HCT116 (cell line): ENCODE results near the gene NT5C1A. TPM values are rescaled to one million over a fixed set of nuclear protein-coding genes. Genes with fewer than 3 reads are reported as not detected.

Experiments used
- ATAC-seq: fragments of 200-7000 bp; cut with Tn5 transposase; 2 replicates; pipeline ENCODE4 v1.9.1; 2020; ENCODE audit warnings: mild to moderate bottlenecking, moderate library complexity
- BruUV-seq: library from RNA; stranded (reverse); fragments of 400-500 nt; replicated peaks from 2 replicates; lab custom pipeline; 2021; lab: Mats Ljungman, UMichigan
- CTCF ChIA-PET: fragments of 300-600 bp; sonication (Branson Sonifier 250); formaldehyde crosslinking; loops from one replicate; lab custom pipeline; 2021; ENCODE audit warnings: antibody characterized with exemption; lab: Charles Lee
- POLR2A ChIA-PET: fragments of 300-600, 350-600 bp; sonication (Branson Sonifier 250); formaldehyde crosslinking; loops from one replicate; lab custom pipeline; 2021; ENCODE audit warnings: antibody characterized with exemption; lab: Charles Lee
- RAD21 ChIA-PET, 2 experiments: fragments of 300-600 bp; sonication (Branson Sonifier 250); formaldehyde crosslinking; loops; one replicate each; lab custom pipeline; 2023; ENCODE audit warnings: low total read pairs in 2 of 2; ENCODE audit not compliant: uncharacterized antibody in 2 of 2, unreplicated experiment in 2 of 2, low non-redundant PET in 1 of 2; lab: Charles Lee
- DNase-seq: peaks from one replicate; pipeline ENCODE4 v3.0.0-alpha.2; 2010; ENCODE audit warnings: low read depth, low spot score
- H2AFZ ChIP-seq: fragments of 200-600 bp; shearing (Covaris generic), sonication (generic); 2 replicates; pipeline ENCODE4 v1.6.1; 2017; ENCODE audit warnings: low read depth, mixed run types, mixed read lengths, antibody characterized with exemption, low read length; ENCODE audit not compliant: poor library complexity, severe bottlenecking
- H3K27ac ChIP-seq: 2 replicates; pipeline ENCODE4 v1.5.1; 2012; ENCODE audit warnings: low read depth, low read length
- H3K27me3 ChIP-seq: fragments of 200-600 bp; sonication (generic); 2 replicates; pipeline ENCODE4 v1.6.1; 2016; ENCODE audit warnings: mixed run types, low read length, mixed read lengths; ENCODE audit not compliant: insufficient read depth
- H3K36me3 ChIP-seq, 2 experiments: fragments of 200-500 bp in 1 of 2; fragments of 200-600 bp in 1 of 2; sonication (Bioruptor generic) in 1 of 2; sonication (generic) in 1 of 2; 2 replicates each; pipeline versions ENCODE4 v1.5.1 to v1.6.1; 2014 to 2016; ENCODE audit warnings: low read length in 2 of 2, inconsistent platforms in 1 of 2, mixed read lengths in 1 of 2, mixed run types in 1 of 2; ENCODE audit not compliant: insufficient read depth in 2 of 2, control insufficient read depth in 1 of 2
- H3K4me1 ChIP-seq, 2 experiments: fragments of 200-600 bp in 1 of 2; sonication (generic) in 1 of 2; 2 replicates each; pipeline versions ENCODE4 v1.5.1 to v1.6.1; 2012 to 2017; ENCODE audit warnings: low read length in 2 of 2, inconsistent platforms in 1 of 2, mild to moderate bottlenecking in 1 of 2, mixed read lengths in 1 of 2, mixed run types in 1 of 2, moderate library complexity in 1 of 2; ENCODE audit not compliant: insufficient read depth in 2 of 2, control insufficient read depth in 1 of 2
- H3K4me2 ChIP-seq: fragments of 200-600 bp; sonication (generic); 2 replicates; pipeline ENCODE4 v1.6.1; 2017; ENCODE audit warnings: mixed run types, low read length, mixed read lengths
- H3K4me3 ChIP-seq, 2 experiments: fragments of 200-600 bp in 1 of 2; sonication (generic) in 1 of 2; replicated peaks in 1 of 2; 2 replicates each; pipeline ENCODE4 v1.5.1; 2011 to 2016; ENCODE audit warnings: low read length in 2 of 2, control low read depth in 1 of 2, low read depth in 1 of 2, mild to moderate bottlenecking in 1 of 2, mixed read lengths in 1 of 2, mixed run types in 1 of 2
- H3K79me2 ChIP-seq: fragments of 200-600 bp; sonication (generic); 2 replicates; pipeline ENCODE4 v1.6.1; 2017; ENCODE audit warnings: mild to moderate bottlenecking, mixed run types, low read length, moderate library complexity, mixed read lengths; ENCODE audit not compliant: insufficient read depth
- H3K9ac ChIP-seq: fragments of 200-600 bp; sonication (generic); 2 replicates; pipeline ENCODE4 v1.6.1; 2016; ENCODE audit warnings: low read length, mixed read lengths
- H3K9me2 ChIP-seq: fragments of 200-600 bp; sonication (generic), shearing (Covaris generic); 2 replicates; pipeline ENCODE4 v1.6.1; 2017; ENCODE audit warnings: mixed run types, mild to moderate bottlenecking, moderate library complexity; ENCODE audit not compliant: insufficient read depth
- H3K9me3 ChIP-seq, 2 experiments: fragments of 200-500 bp in 1 of 2; fragments of 200-600 bp in 1 of 2; sonication (Bioruptor generic) in 1 of 2; sonication (generic) in 1 of 2; 2 replicates each; pipeline ENCODE4 v1.6.1; 2014 to 2017; ENCODE audit warnings: low read length in 2 of 2, mixed read lengths in 2 of 2, inconsistent platforms in 1 of 2, low read depth in 1 of 2, mild to moderate bottlenecking in 1 of 2, mixed run types in 1 of 2, moderate library complexity in 1 of 2; ENCODE audit not compliant: control insufficient read depth in 1 of 2, insufficient read depth in 1 of 2
- H4K20me1 ChIP-seq: fragments of 200-600 bp; sonication (generic), shearing (Covaris generic); 2 replicates; pipeline ENCODE4 v1.6.1; 2017; ENCODE audit warnings: mixed run types, mild to moderate bottlenecking, moderate library complexity; ENCODE audit not compliant: insufficient read depth
- CBX3 ChIP-seq: IDR thresholded peaks from 2 replicates; pipeline ENCODE4 v1.6.1; 2012; ENCODE audit warnings: low read depth
- EZH2 ChIP-seq: fragments of 200-600 bp; sonication (generic); IDR thresholded peaks from 2 replicates; pipeline ENCODE4 v1.6.1; 2017; ENCODE audit warnings: antibody characterized with exemption, mixed run types
- FOSL1 ChIP-seq: IDR thresholded peaks from 2 replicates; pipeline ENCODE4 v1.6.1; 2012; ENCODE audit warnings: low read depth
- JUND ChIP-seq: IDR thresholded peaks from 2 replicates; pipeline ENCODE4 v1.6.1; 2012
- POLR2AphosphoS5 ChIP-seq: IDR thresholded peaks from 2 replicates; pipeline ENCODE4 v1.6.1; 2011; ENCODE audit warnings: mild to moderate bottlenecking, low read depth, low read length, moderate library complexity
- SIN3A ChIP-seq: IDR thresholded peaks from 2 replicates; pipeline ENCODE4 v1.6.1; 2012; ENCODE audit warnings: low read depth
- SP1 ChIP-seq: IDR thresholded peaks from 2 replicates; pipeline ENCODE4 v1.6.1; 2012; ENCODE audit warnings: low read depth
- SRF ChIP-seq: IDR thresholded peaks from 2 replicates; pipeline ENCODE4 v1.6.1; 2012; ENCODE audit warnings: low read depth
- TCF7L2 ChIP-seq: IDR thresholded peaks from 2 replicates; pipeline ENCODE4 v1.7.0; 2011; ENCODE audit warnings: borderline replicate concordance, inconsistent platforms; ENCODE audit not compliant: insufficient read depth, insufficient read length; ENCODE audit errors: extremely low read depth
- YY1 ChIP-seq: IDR thresholded peaks from 2 replicates; pipeline ENCODE4 v1.6.1; 2011; ENCODE audit warnings: low read length, low read depth, moderate library complexity, mild to moderate bottlenecking; ENCODE audit not compliant: insufficient replicate concordance; ENCODE audit errors: extremely low read depth
- ZFX ChIP-seq: fragments of 450-650 bp; IDR thresholded peaks from 2 replicates; pipeline ENCODE4 v1.6.1; 2017
- ZNF274 ChIP-seq: fragments of 200-500 bp; sonication (Bioruptor generic); IDR thresholded peaks from 2 replicates; pipeline ENCODE4 v1.6.1; 2014; ENCODE audit warnings: mild to moderate bottlenecking, low read depth, low read length, inconsistent platforms
- intact Hi-C: fragments of 100-400 bp; cut with micrococcal nuclease; formaldehyde crosslinking; loops from 2 replicates; pipeline ENCODE4 v1.10.0; 2022
- total RNA-seq: library from RNA; stranded (reverse); gene quantifications from one replicate; pipeline ENCODE4 v1.2.1, GENCODE V29; 2021; ENCODE audit not compliant: unreplicated experiment
- TF ChIP-seq, protein P1 (sequence below): IDR thresholded peaks from 2 replicates; pipeline ENCODE4 v1.6.1; 2012
- TF ChIP-seq, protein P2 (sequence below): IDR thresholded peaks from 2 replicates; pipeline ENCODE4 v1.6.1; 2012; ENCODE audit warnings: low read depth
- TF ChIP-seq, protein P3 (sequence below): IDR thresholded peaks from 2 replicates; pipeline ENCODE4 v1.6.1; 2012

Gene NT5C1A
- total RNA-seq, 1 experiment from 2014 or later = not detected

DNA sequence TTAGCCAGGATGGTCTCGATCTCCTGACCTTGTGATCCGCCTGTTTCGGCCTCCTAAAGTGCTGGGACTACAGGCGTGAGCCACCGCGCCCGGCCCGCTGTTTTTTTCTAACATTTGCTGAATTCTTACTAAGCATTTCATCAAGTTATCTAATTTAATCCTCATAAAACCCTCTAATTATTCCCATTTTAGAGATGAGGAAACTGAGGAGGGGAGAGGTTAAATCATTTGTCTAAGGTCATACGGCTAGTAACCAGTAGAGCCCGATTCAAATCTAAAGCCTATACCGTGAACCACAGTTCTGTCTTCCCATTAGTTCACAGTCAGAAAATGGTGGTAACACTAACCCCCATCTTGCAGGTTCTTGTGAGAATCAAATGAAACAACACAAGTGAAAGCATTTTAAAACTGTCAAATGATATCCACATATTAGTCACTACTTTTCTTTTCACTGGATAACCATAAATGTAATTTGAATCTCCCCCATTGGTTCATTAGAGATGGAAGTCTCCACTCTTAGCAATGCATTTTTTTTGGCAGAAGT is 43.0 kb downstream of the NT5C1A start:
- H4K20me1 ChIP-seq = no peaks in the 10 kb centered on the region
- no peaks in the 10 kb centered on the region for H3K79me2 ChIP-seq
- intact Hi-C loops = no loop called here
- no peaks in the 10 kb centered on the region for H3K27me3 ChIP-seq
- POLR2A ChIA-PET = no interaction called here
- CTCF ChIA-PET = no interaction called here
- no peaks in the 10 kb centered on the region for H3K9me3 ChIP-seq
- H3K27ac ChIP-seq = no peak overlapping the region
- H3K9ac ChIP-seq = no peak overlapping the region
- H3K4me2 ChIP-seq = no peak overlapping the region
- TF ChIP-seq ZFX (no peak), TCF7L2 (no peak), SRF (no peak), YY1 (no peak), FOSL1 (no peak), SP1 (no peak), JUND (no peak), ZNF274 (no peak), CBX3 (no peak), EZH2 (no peak), SIN3A (no peak), POLR2AphosphoS5 (no peak)
- TF ChIP-seq, protein P1, sequence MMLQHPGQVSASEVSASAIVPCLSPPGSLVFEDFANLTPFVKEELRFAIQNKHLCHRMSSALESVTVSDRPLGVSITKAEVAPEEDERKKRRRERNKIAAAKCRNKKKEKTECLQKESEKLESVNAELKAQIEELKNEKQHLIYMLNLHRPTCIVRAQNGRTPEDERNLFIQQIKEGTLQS = no peak
- TF ChIP-seq, protein P2, sequence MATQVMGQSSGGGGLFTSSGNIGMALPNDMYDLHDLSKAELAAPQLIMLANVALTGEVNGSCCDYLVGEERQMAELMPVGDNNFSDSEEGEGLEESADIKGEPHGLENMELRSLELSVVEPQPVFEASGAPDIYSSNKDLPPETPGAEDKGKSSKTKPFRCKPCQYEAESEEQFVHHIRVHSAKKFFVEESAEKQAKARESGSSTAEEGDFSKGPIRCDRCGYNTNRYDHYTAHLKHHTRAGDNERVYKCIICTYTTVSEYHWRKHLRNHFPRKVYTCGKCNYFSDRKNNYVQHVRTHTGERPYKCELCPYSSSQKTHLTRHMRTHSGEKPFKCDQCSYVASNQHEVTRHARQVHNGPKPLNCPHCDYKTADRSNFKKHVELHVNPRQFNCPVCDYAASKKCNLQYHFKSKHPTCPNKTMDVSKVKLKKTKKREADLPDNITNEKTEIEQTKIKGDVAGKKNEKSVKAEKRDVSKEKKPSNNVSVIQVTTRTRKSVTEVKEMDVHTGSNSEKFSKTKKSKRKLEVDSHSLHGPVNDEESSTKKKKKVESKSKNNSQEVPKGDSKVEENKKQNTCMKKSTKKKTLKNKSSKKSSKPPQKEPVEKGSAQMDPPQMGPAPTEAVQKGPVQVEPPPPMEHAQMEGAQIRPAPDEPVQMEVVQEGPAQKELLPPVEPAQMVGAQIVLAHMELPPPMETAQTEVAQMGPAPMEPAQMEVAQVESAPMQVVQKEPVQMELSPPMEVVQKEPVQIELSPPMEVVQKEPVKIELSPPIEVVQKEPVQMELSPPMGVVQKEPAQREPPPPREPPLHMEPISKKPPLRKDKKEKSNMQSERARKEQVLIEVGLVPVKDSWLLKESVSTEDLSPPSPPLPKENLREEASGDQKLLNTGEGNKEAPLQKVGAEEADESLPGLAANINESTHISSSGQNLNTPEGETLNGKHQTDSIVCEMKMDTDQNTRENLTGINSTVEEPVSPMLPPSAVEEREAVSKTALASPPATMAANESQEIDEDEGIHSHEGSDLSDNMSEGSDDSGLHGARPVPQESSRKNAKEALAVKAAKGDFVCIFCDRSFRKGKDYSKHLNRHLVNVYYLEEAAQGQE = no peak
- TF ChIP-seq, protein P3, sequence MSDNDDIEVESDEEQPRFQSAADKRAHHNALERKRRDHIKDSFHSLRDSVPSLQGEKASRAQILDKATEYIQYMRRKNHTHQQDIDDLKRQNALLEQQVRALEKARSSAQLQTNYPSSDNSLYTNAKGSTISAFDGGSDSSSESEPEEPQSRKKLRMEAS = no peak
- no peak for ATAC-seq
- no peaks in the 10 kb centered on the region for H3K4me1 ChIP-seq
- H3K36me3 ChIP-seq = peaks cover 2 to 4% of the 10 kb centered on the region in 2 experiments; a peak in 2 of 4 replicates
- no peak overlapping the region for H3K4me3 ChIP-seq
- H2AFZ ChIP-seq = no peak overlapping the region
- H3K9me2 ChIP-seq = no peaks in the 10 kb centered on the region
- DNase-seq = no peak
- RAD21 ChIA-PET = no interaction called here
- BruUV-seq = no TSS peak
